A549 (cell line): ENCODE data around the gene ITGA5. TPM values are rescaled to one million over a fixed set of nuclear protein-coding genes. Genes with fewer than 3 reads are reported as not detected.

Experiments used
- ATAC-seq, 2 experiments: fragments of 200-7000 bp in 1 of 2; fragments of >200 bp in 1 of 2; cut with Nextera tagmentation in 1 of 2; cut with Tn5 transposase in 1 of 2; 3 replicates each; pipeline versions ENCODE4 v1.8.0 to v1.9.1; 2018 to 2020; ENCODE audit warnings: mild to moderate bottlenecking in 1 of 2, moderate library complexity in 1 of 2
- CTCF ChIA-PET: fragments of 300-600 bp; sonication (Branson Sonifier 250); formaldehyde crosslinking; extraction: SDS; loops from one replicate; lab custom pipeline; 2021; ENCODE audit warnings: antibody characterized with exemption, inconsistent platforms; lab: Yijun Ruan, JAX
- POLR2A ChIA-PET: fragments of 350-600 bp; formaldehyde crosslinking; extraction: SDS; loops from one replicate; lab custom pipeline; 2021; ENCODE audit warnings: antibody characterized with exemption, inconsistent platforms; lab: Yijun Ruan, JAX
- DNase-seq, 2 experiments: peaks; one replicate each; pipeline versions ENCODE4 v3.0.0 to v3.0.0-alpha.2; 2011 to 2016; ENCODE audit warnings: low read depth in 1 of 2, low spot score in 1 of 2
- FAIRE-seq: peaks from 2 replicates; lab custom pipeline; 2011; peaks lifted over from hg19 to GRCh38; lab: Jason Lieb, UNC
- H3K27ac ChIP-seq, 2 experiments: fragments of >200 bp; sonication (Bioruptor Twin); formaldehyde crosslinking; 3 replicates each; pipeline ENCODE4 v1.5.1; 2016 to 2017
- H3K4me1 ChIP-seq: fragments of >200 bp; sonication (Bioruptor Twin); formaldehyde crosslinking; 3 replicates; pipeline ENCODE4 v1.6.1; 2016
- H3K4me2 ChIP-seq: fragments of >200 bp; sonication (Bioruptor Twin); formaldehyde crosslinking; 3 replicates; pipeline ENCODE4 v1.6.1; 2016
- H3K4me3 ChIP-seq: fragments of >200 bp; sonication (Bioruptor Twin); formaldehyde crosslinking; 3 replicates; pipeline ENCODE4 v1.5.1; 2016
- H3K9me3 ChIP-seq: fragments of >200 bp; sonication (Bioruptor Twin); formaldehyde crosslinking; 3 replicates; pipeline ENCODE4 v1.6.1; 2016
- BHLHE40 ChIP-seq: IDR thresholded peaks from 2 replicates; pipeline ENCODE4 v1.6.1; 2012; ENCODE audit warnings: low read depth, low read length, inconsistent platforms
- CBX2 ChIP-seq: fragments of 200-600 bp; sonication (generic); IDR thresholded peaks from 2 replicates; pipeline ENCODE4 v1.6.1; 2016; ENCODE audit warnings: low read depth, mild to moderate bottlenecking, borderline replicate concordance
- CBX8 ChIP-seq: fragments of 200-600 bp; sonication (generic); IDR thresholded peaks from 2 replicates; pipeline ENCODE4 v1.6.1; 2016
- EHF ChIP-seq: fragments of 250-450 bp; sonication (Bioruptor Pico); IDR thresholded peaks from 2 replicates; pipeline ENCODE4 v1.5.0; 2020; ENCODE audit warnings: mild to moderate bottlenecking
- EHMT2 ChIP-seq: fragments of 200-600 bp; sonication (generic); IDR thresholded peaks from 2 replicates; pipeline ENCODE4 v1.6.1; 2016; ENCODE audit warnings: antibody characterized with exemption, low read depth, mild to moderate bottlenecking, moderate library complexity
- FOSB ChIP-seq: fragments of 250-450 bp; sonication (Bioruptor Pico); IDR thresholded peaks from 2 replicates; pipeline ENCODE4 v1.5.0; 2020; ENCODE audit warnings: mild to moderate bottlenecking, moderate library complexity
- FOSL2 ChIP-seq, 2 experiments: fragments of 450-650 bp in 1 of 2; fragments of >200 bp in 1 of 2; sonication (Bioruptor Twin) in 1 of 2; formaldehyde crosslinking; IDR thresholded peaks; 2 replicates each; pipeline versions ENCODE4 v1.5.0 to v1.6.1; 2016 to 2020; ENCODE audit warnings: mild to moderate bottlenecking in 1 of 2, moderate library complexity in 1 of 2
- FOXS1 ChIP-seq: fragments of 250-450 bp; sonication (Bioruptor Pico); IDR thresholded peaks from 2 replicates; pipeline ENCODE4 v1.5.0; 2020; ENCODE audit warnings: mild to moderate bottlenecking, moderate library complexity
- GATA3 ChIP-seq: IDR thresholded peaks from 2 replicates; pipeline ENCODE4 v1.6.1; 2012; ENCODE audit warnings: borderline replicate concordance
- HES2 ChIP-seq: fragments of >200 bp; sonication (Bioruptor Twin); formaldehyde crosslinking; IDR thresholded peaks from 2 replicates; pipeline ENCODE4 v1.6.1; 2016
- HEYL ChIP-seq: fragments of 250-450 bp; sonication (Bioruptor Pico); IDR thresholded peaks from 2 replicates; pipeline ENCODE4 v1.8.0; 2021; ENCODE audit warnings: mild to moderate bottlenecking, moderate library complexity
- HMGXB4 ChIP-seq: fragments of 250-450 bp; sonication (Bioruptor Pico); IDR thresholded peaks from 2 replicates; pipeline ENCODE4 v1.5.0; 2021; ENCODE audit warnings: mild to moderate bottlenecking, moderate library complexity, borderline replicate concordance
- HOXB13 ChIP-seq: fragments of 250-450 bp; sonication (Bioruptor Pico); IDR thresholded peaks from 2 replicates; pipeline ENCODE4 v1.5.0; 2020; ENCODE audit warnings: low read depth, mild to moderate bottlenecking, moderate library complexity
- JUNB ChIP-seq: fragments of >200 bp; sonication (Bioruptor Twin); formaldehyde crosslinking; IDR thresholded peaks from 2 replicates; pipeline ENCODE4 v1.6.1; 2016
- KDM1A ChIP-seq: fragments of 200-600 bp; sonication (generic); IDR thresholded peaks from 2 replicates; pipeline ENCODE4 v1.6.1; 2016; ENCODE audit warnings: low read depth, mild to moderate bottlenecking
- MAFK ChIP-seq: fragments of 450-650 bp; IDR thresholded peaks from 2 replicates; pipeline ENCODE4 v1.6.1; 2014; ENCODE audit not compliant: partially characterized antibody
- MAX ChIP-seq: IDR thresholded peaks from 2 replicates; pipeline ENCODE4 v1.6.1; 2012
- MAZ ChIP-seq: fragments of 150-350 bp; IDR thresholded peaks from 2 replicates; pipeline ENCODE4 v1.6.1; 2014; ENCODE audit warnings: antibody characterized with exemption, low read depth, low read length, borderline replicate concordance
- MYC ChIP-seq: IDR thresholded peaks from 2 replicates; pipeline ENCODE4 v1.6.1; 2012; ENCODE audit warnings: mild to moderate bottlenecking, inconsistent platforms, low read length, improper control_type of control experiment, borderline replicate concordance
- POLR2AphosphoS2 ChIP-seq: conservative IDR thresholded peaks from 2 replicates; pipeline ENCODE4 v1.6.1; 2012; ENCODE audit warnings: low read length, improper control_type of control experiment, inconsistent platforms
- RNF2 ChIP-seq: fragments of 200-600 bp; sonication (generic); IDR thresholded peaks from 2 replicates; pipeline ENCODE4 v1.6.1; 2016; ENCODE audit warnings: low read depth, mild to moderate bottlenecking, antibody characterized with exemption, moderate library complexity, borderline replicate concordance
- ZC3H11A ChIP-seq: fragments of 450-650 bp; IDR thresholded peaks from 2 replicates; pipeline ENCODE4 v1.6.1; 2014; ENCODE audit warnings: antibody characterized with exemption, mild to moderate bottlenecking
- ZFP36 ChIP-seq: fragments of 450-650 bp; IDR thresholded peaks from 2 replicates; pipeline ENCODE4 v1.6.1; 2014; ENCODE audit warnings: borderline replicate concordance; ENCODE audit not compliant: partially characterized antibody
- ZSCAN20 ChIP-seq: fragments of 250-450 bp; sonication (Bioruptor Pico); IDR thresholded peaks from 2 replicates; pipeline ENCODE4 v1.8.0; 2022; ENCODE audit warnings: mild to moderate bottlenecking, moderate library complexity
- WGBS: methylation state at CpG from one replicate; pipeline ENCODE4 v1.1.6; 2017; ENCODE audit errors: missing lambda C conversion rate; 5-methylcytosine and 5-hydroxymethylcytosine counted together
- polyA plus RNA-seq, 4 experiments: library from polyadenylated mRNA; depleted of rRNA in 3 of 4; stranded (reverse); fragments of >200 nt; fragmentation: RNase III in 1 of 4; extraction: RNeasy Plus Mini Kit Qiagen cat#74134 plus additional on column Dnase treatment in 1 of 4; gene quantifications; 2 replicates in 3 of 4; 3 replicates in 1 of 4; pipeline ENCODE4 v1.2.3, GENCODE V29; 2011 to 2017
- TF ChIP-seq, protein P1 (sequence below): fragments of 250-450 bp; sonication (Bioruptor Pico); IDR thresholded peaks from 2 replicates; pipeline ENCODE4 v1.5.0; 2020; ENCODE audit warnings: low read depth, mild to moderate bottlenecking, moderate library complexity

The ITGA5 gene
- polyA plus RNA-seq, 2 of the 4 experiments (the other 2 are of a cell fraction) = 27.2 to 31.7 TPM

DNA sequence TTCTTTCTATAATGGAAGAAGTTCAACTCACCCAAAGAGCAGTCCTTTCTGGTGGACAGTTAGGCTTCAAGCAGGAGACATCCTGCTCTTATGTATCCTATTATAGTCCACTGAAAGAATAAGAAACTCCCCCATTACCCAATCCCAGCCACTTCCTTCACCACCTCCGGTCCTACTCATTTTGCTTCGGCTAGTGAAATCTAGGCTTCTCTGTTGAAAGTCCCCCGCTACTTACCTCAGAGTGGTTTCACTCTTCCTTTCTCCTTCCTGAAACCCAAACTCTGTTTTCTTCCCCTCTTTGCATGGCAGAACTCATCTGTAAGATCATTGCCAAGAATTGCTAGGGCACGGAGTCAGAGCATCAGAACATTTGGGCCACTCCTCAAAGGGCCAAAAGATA is 54.7 kb downstream of the ITGA5 start, which contains the start of gene GPR84:
TSS of gene GPR84 (minus strand) at position 74 of the 400 bp plus-strand sequence. CDS start 635 bp downstream, outside the sequence.
- ATAC-seq = no peak
- ChIA-PET CTCF (interaction anchor here (1.5 kb wide), 1 partner anchor 16 kb away, joined by 5 read pairs; no protein-coding TSS in a partner anchor), POLR2A (no interaction called here)
- Histone ChIP-seq H3K27ac (no peak within 1 kb of the TSS), H3K4me1 (peaks cover 28% of the 10 kb centered on the region), H3K4me3 (no peak within 1 kb of the TSS), H3K4me2 (no peak within 1 kb of the TSS), H3K9me3 (no peaks in the 10 kb centered on the region)
- FAIRE-seq = no peak
- WGBS = 90% methylated on average over 4 of the region's 4 CpGs
- no peak for DNase-seq
- TF ChIP-seq BHLHE40 (no peak), EHF (CRISPR knock-in tag) (no peak), CBX8 (no peak), KDM1A (no peak), ZFP36 (no peak), FOXS1 (CRISPR knock-in tag) (no peak), MYC (no peak), FOSL2 (IDR thresholded peaks at IDR 0.05) (no peak), FOSL2 (CRISPR knock-in tag; IDR thresholded peaks at IDR 0.05) (no peak), MAZ (no peak), ZC3H11A (no peak)
- TF ChIP-seq, protein P1, sequence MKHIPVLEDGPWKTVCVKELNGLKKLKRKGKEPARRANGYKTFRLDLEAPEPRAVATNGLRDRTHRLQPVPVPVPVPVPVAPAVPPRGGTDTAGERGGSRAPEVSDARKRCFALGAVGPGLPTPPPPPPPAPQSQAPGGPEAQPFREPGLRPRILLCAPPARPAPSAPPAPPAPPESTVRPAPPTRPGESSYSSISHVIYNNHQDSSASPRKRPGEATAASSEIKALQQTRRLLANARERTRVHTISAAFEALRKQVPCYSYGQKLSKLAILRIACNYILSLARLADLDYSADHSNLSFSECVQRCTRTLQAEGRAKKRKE (CRISPR knock-in tag) = no peak

- CTCF ChIA-PET = interaction anchor here (0.6 to 9.2 kb wide), 15 partner anchors 7 to 378 kb away, joined by 3 to 125 read pairs (median 5); partner anchors contain the start of gene HOXC10
- FAIRE-seq = no peak
- no peak for DNase-seq
- Histone ChIP-seq H3K4me3 (no peak overlapping the region), H3K4me2 (no peak overlapping the region), H3K27ac (no peak overlapping the region), H3K9me3 (no peaks in the 10 kb centered on the region), H3K4me1 (peaks cover 20% of the 10 kb centered on the region)
- TF ChIP-seq EHMT2 = no peak
- TF ChIP-seq ZSCAN20 = no peak
- TF ChIP-seq JUNB = no peak
- TF ChIP-seq HMGXB4 (CRISPR knock-in tag) = no peak
- TF ChIP-seq HES2 = no peak
- no peak for TF ChIP-seq FOSB (CRISPR knock-in tag)
- TF ChIP-seq HEYL (CRISPR knock-in tag) = no peak
- TF ChIP-seq FOXS1 (CRISPR knock-in tag) = no peak
- TF ChIP-seq MYC = no peak
- no peak for TF ChIP-seq RNF2
- no peak for TF ChIP-seq MAFK
- no peak for TF ChIP-seq HOXB13
- no peak for TF ChIP-seq CBX8
- no peak for TF ChIP-seq POLR2AphosphoS2
- TF ChIP-seq MAX = no peak
- no peak for TF ChIP-seq GATA3
- TF ChIP-seq CBX2 = no peak
- ATAC-seq = no peak
- WGBS = 61% methylated on average over 6 of the region's 6 CpGs
- POLR2A ChIA-PET = no interaction called here
Measured at GRCh38 chr12:54363618-54364017, 55.4 kb downstream of the ITGA5 start.
